ENCODE results near the gene KCNAB1.
"Not testable (repeated sequence)": the region's sequence is repeated elsewhere in the genome, so short reads cannot be mapped to it uniquely, and the experiment has no call there.

KCNAB1 gene

GRCh38 chr3:156176629-156177210 lies 56.3 kb downstream of the KCNAB1 start:
- no peak for DNase-seq

- no peak for DNase-seq
Measured at GRCh38 chr3:156180077-156180476, 59.7 kb downstream of the KCNAB1 start.

GRCh38 chr3:156181509-156181908 lies 61.1 kb downstream of the KCNAB1 start:
- DNase-seq, result no peak

DNA sequence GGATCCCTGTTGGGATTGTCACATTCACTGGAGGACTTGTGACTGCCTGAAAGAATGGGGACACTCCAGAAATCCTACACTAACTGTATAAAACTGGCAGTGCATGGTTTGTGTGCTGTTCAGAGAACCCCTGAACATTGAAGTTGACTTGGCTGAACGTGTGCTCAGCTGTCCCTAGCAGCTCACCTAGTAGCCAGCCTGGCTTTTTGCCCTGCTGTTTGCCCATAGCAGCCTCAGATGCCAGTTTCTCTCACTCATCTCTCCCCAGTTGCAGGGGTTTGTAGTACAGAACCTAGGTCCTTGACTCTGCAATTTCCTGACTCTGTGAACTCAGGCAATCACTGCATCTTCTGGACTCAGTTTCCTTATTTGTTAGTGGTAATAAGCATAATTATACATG lies 63.0 kb downstream of the KCNAB1 start:
- DNase-seq, result no peak

GRCh38 chr3:156184156-156184555 lies 63.8 kb downstream of the KCNAB1 start:
- DNase-seq, result no peak

- no peak for DNase-seq
Measured at GRCh38 chr3:156187146-156187769, 66.9 kb downstream of the KCNAB1 start.

DNA sequence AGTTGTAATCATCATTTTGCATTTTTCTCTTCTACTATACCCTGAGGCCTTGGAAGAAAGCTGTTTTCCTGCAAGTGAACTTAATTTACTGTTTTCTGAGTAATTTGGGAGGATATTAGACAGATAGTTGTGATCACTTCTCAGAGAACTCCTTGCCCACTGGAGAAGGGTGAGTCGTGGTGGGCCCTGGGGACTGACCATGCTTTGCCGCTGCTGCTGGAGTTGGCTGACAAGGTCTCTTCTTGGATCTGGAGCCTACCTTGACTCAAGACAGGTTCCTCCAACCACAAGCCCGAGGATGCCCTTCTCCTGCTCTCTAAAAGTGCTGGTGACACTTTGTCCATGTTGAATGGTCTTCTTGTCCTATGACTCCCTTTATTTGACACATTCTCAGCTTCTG lies 68.4 kb downstream of the KCNAB1 start:
- DNase-seq, result no peak

DNA sequence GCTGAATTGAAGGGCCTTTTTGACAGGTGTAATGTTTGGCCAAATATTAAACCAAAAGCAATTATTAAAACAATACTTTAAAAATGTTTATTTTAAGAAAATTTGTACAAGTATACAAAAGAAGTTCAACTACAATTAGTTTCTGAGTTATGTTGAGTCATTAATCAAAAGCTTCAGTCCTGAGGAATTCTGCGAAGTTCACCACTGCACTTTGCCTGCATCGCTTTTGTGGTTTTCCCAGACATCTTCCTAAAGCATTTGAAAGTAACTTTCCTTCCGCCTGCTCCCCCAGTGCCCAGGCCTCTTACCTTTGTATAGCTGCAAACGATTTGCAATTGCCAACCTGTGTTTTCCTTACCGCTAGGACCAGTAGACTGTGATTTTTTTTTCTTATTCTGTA lies 69.5 kb downstream of the KCNAB1 start:
- DNase-seq, result no peak

GRCh38 chr3:156194945-156195344 lies 74.6 kb downstream of the KCNAB1 start:
- DNase-seq, result not testable (repeated sequence)

DNA sequence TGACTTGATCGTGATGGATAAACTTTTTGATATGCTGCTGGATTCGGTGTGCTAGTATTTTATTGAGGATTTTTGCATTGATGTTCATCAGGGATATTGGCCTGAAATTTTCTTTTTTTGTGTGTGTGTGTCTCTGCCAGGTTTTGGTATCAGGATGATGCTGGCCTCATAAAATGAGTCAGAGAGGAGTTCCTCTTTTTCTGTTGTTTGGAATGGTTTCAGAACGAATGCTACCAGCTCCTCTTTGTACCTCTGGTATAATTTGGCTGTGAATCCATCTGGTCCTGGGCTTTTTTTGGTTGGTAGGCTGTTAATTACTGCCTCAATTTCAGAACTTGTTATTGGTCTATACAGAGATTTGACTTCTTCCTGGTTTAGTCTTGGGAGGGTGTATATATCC lies 76.8 kb downstream of the KCNAB1 start:
- DNase-seq, result not testable (repeated sequence)

DNA sequence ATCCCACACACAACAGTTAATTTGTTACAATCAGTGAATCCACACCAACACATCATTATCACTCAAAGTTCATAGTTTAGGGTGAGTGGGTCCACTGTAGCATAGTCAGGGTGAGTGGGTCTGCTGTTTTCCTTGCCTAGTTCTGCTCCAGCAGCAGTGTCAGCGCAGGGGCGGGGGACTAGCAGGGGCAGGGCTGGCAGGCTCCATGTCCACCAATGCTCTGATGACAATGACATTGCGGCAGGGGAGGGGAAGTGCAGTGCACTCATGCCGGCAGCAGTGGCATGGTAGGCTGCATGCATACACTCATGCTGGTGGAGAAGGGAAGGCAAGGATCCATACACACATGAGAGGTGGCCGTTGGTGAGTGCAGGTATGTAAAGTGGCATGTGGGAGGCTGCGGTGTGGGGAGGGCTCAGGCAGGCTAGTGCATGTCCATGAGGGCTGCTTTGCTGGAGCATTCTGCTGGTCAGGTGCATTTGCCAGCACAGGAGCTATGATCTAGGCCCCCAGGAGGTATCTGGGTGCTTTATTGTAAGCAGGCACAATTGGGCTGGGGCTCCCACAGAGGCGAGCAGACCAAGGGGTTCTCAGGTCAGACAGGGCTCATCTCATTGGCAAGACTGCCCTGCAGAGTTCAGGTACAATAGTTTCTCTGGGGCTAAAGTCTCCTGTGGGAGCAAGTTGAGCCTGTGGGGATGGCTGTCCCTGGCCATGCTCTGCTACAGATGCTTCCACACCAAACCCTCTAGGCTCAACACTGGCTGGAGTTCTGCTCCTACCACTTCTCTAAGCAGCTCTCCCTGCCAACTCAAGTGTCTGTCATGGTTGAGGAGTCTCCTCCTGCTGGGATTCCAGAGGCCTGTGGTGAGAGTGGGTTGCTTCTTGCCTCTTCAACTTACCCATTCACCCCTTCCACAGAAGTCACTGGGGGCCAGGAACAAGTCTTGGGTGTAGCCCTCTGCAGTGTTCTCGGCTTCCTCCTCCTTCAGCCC lies 81.3 kb downstream of the KCNAB1 start:
- no peak for DNase-seq

DNA sequence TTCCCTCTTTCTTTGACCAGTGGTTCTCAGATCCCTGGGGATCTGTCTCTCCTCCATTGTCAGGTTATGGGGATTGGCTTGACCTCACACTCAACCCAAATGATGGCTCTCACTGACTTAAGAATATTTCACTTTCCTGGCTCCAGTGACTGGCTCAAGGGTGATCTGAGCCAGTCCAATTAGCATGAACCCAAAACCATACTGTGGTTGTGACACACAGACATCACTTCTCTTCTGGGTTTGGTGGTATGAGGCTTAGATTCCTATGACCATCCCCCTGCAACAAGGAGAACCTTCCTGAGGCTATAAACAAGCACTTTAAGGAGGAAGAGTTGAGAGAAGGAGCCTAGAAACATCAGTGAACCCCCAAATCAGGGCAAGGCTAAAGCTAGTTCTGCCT lies 85.8 kb downstream of the KCNAB1 start:
- DNase-seq, result no peak

GRCh38 chr3:156207802-156208685 lies 87.7 kb downstream of the KCNAB1 start:
- DNase-seq, result no peak

DNA sequence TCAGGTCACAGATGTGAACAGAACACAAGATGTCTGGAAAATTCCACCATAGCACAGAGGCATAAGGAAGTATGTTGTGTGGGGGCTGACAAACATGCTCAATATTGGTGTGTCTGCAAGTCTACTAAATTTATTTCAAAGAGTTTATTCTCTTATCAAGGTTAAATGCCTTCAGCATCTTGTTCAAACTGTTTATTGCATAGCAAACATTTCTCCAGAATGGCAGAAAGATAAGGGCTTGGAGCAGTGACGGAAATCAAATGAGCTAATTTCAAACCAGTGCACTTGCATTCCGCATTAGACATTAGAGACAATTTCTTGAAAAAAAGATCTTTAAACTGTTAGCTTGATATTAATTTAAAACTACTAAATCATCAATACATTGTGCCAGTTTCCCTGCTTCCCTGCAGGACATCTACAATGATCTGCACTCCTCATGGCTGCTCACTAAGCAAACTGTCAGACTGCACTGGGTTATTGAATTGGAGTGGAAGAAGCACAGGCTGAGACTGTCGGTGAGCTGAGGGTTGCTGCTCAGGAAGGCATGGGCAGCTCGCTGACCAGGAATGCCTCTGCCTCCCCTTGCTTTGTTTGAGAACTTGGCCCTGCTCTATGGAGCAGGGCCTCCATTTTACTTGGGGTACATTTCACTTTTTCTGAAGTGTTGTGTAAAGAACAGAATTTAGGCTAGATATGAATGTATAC lies 89.4 kb downstream of the KCNAB1 start:
- DNase-seq, result no peak

DNA sequence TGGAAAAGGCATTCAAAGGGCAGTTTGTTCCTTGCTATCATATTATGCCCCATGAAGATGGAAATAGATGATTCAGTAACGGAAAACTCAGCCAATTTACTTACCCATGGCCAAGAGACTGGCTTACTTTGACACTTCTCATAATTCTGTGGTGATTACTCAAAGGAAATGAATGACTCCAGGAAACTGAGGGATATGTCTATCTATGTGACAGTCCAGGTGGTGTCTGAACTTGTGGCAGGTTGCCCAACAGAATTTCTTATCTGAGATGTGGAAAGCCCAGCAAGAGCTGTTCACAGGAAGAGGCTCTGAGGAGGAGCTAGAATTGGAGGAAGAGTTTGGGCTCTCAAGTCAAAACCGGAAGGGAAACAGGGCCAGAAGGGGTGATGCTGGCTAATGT lies 91.2 kb downstream of the KCNAB1 start:
- no peak for DNase-seq

GRCh38 chr3:156214676-156215075 lies 94.3 kb downstream of the KCNAB1 start:
- DNase-seq, result no peak

DNA sequence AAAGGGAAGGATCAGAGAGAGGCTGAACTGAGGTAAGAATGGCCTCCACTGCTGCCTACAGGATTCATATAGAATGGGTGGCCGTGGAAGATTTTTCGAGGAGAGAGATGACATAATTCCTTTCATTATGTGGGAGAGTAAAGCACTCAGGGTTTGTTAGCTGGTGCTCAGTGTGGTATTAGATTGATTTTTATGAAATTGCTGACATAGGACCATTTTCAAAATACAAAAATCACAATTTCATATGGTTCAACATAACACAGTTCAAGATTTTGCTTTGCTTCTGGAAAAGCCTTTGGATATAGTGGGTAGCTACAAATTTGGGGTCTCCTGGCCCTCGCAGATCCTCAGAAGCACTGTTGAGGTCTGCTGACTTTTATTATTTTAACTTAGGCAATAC lies 95.4 kb downstream of the KCNAB1 start:
- DNase-seq, result no peak

- DNase-seq, result no peak
Measured at GRCh38 chr3:156216216-156216615, 95.8 kb downstream of the KCNAB1 start.

GRCh38 chr3:156216852-156217251 lies 96.5 kb downstream of the KCNAB1 start:
- DNase-seq, result no peak

DNA sequence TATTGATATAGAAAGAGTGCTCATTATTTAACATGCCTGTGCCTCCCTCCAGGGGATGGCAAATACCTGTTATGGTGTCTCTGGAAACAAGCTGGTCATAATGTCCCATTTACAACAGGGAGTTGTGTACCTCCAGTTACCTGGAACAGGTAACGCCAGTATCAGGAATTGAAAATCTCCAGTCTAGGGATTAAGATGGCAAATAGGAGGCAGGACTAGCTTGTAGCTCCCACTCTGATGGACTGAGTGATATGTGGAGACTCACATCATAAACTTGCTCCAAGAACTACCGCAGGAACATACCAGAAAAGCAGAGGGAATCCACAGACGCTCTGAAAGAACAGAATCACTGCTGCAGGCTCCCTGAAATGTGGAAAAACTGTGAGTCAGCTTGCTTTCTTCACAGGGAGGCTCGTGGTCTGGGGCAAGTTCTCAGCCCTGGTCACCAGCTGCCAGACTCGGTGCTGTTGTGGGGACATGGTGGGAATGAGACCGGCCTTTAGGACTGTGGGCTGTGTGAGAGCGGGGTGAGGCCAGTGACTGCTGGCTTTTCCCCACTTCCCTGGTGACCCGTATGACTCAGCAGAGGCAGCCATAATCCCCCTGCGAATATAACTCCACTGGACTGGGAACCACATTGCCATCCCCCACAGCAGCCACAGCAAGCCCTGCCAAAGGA lies 97.4 kb downstream of the KCNAB1 start:
- DNase-seq, result no peak

- DNase-seq, result no peak
Measured at GRCh38 chr3:156218353-156218744, 98.0 kb downstream of the KCNAB1 start.

GRCh38 chr3:156222381-156222780 lies 102.0 kb downstream of the KCNAB1 start:
- DNase-seq, result not testable (repeated sequence)
